Dendritic cell treated with granulocyte-macrophage colony-stimulating factor and Interleukin-4, amounts not matched to agents 40 ng/mL and 50 ng/mL, for 4 days (primary cell): ENCODE results near the gene ZNF787.
"Not testable (repeated sequence)": the region's sequence is repeated elsewhere in the genome, so short reads cannot be mapped to it uniquely, and the experiment has no call there.

Experiments used
- H3K27ac Mint-ChIP-seq: one replicate; pipeline ENCODE4 v1.8.0; 2022; ENCODE audit warnings: mild to moderate bottlenecking, mixed read lengths
- H3K27me3 Mint-ChIP-seq: one replicate; pipeline ENCODE4 v1.8.0; 2022; ENCODE audit warnings: mild to moderate bottlenecking, mixed read lengths
- H3K36me3 Mint-ChIP-seq: one replicate; pipeline ENCODE4 v1.8.0; 2022; ENCODE audit warnings: low read depth, mixed read lengths
- H3K4me1 Mint-ChIP-seq: one replicate; pipeline ENCODE4 v1.8.0; 2022; ENCODE audit warnings: low read depth, mixed read lengths
- H3K4me3 Mint-ChIP-seq: one replicate; pipeline ENCODE4 v1.8.0; 2022; ENCODE audit warnings: mild to moderate bottlenecking, moderate library complexity, mixed read lengths
- H3K9me3 Mint-ChIP-seq: one replicate; pipeline ENCODE4 v1.8.0; 2022; ENCODE audit warnings: mixed read lengths
- intact Hi-C: fragments of 100-400 bp; cut with micrococcal nuclease; formaldehyde crosslinking; loops from one replicate; pipeline ENCODE4 v1.15.0; 2022

The ZNF787 gene

DNA sequence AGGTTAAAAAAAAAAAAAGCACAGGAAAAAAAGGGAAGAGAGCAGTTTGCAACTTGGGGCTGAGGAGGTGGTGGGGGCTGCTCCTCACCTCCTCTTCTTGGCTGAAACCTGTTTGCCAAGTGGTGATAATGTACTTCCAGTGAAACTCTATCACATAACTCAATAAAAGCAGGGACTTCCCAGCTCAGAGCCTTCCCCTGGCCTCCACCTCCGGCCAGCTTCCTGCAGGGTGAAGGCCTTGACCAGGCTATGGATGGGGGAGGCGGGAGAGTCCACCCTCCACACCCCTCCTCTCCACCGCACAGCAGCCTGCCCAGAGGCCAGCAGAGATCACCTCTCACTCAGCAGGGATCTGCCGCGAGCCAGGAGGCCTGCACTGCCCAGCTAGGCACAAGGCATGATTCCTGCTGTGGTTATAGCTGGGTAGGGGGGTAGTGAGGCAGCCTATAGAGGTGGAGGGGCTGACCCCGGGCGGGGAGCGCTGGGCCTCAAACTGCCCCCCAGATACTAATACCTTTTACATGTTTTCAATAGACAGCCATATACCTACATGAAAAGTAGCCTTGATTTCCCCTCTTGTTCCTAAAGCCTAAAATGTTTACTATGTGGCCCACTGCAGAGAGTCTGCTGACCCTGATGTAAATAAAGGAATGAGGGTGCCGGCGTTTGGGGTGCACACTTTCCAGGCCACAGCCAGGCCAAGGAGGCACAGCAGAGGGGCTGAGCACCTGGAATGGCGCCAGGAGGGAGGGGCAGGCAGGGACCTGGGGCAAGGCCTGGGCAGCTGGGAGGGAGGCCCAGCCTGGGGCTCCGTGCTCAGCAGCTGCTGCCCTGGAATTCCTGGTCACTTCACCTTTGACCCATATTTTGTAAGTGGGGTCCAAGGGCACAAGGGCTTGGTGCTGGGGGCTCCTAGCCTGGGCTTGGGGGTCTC is 10.3 kb downstream of the ZNF787 start:
- H3K27me3 Mint-ChIP-seq, result no peaks in the 10 kb centered on the region
- intact Hi-C loops, result loop anchor here (1.0 kb wide), 1 partner anchor 11 kb away; the partner anchor contains the start of gene ZNF787
- H3K27ac Mint-ChIP-seq, result peak overlapping the region; percentile 61
- H3K4me1 Mint-ChIP-seq, result peaks cover 90% of the 10 kb centered on the region
- H3K9me3 Mint-ChIP-seq, result no peaks in the 10 kb centered on the region
- peaks cover 57% of the 10 kb centered on the region for H3K36me3 Mint-ChIP-seq
- H3K4me3 Mint-ChIP-seq, result peak overlapping the region; percentile 9

DNA sequence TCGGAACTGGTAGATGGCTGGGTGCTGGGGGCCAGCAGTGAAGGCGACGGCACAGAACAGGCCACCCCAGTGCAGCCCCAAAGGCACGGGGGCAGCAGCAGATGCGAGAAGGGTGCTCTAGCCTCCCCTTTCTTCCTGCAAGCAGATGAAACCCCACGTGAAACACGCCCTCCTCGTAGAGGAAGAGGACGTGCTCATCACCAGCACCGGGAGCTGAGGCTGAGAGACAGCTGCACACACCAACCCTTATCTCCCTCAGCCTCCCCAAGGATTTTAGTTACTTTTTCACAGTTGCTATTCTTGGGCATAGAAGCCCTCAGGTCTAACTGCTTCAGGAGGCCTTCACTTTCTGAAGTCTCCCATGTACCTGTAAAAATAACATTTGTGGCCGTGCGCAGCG is 11.9 kb downstream of the ZNF787 start:
- H3K27me3 Mint-ChIP-seq, result no peaks in the 10 kb centered on the region
- H3K36me3 Mint-ChIP-seq, result peaks cover 51% of the 10 kb centered on the region
- peaks cover 93% of the 10 kb centered on the region for H3K4me1 Mint-ChIP-seq
- H3K27ac Mint-ChIP-seq, result no peak overlapping the region
- intact Hi-C loops, result no loop called here
- H3K9me3 Mint-ChIP-seq, result no peaks in the 10 kb centered on the region
- no peak overlapping the region for H3K4me3 Mint-ChIP-seq

DNA sequence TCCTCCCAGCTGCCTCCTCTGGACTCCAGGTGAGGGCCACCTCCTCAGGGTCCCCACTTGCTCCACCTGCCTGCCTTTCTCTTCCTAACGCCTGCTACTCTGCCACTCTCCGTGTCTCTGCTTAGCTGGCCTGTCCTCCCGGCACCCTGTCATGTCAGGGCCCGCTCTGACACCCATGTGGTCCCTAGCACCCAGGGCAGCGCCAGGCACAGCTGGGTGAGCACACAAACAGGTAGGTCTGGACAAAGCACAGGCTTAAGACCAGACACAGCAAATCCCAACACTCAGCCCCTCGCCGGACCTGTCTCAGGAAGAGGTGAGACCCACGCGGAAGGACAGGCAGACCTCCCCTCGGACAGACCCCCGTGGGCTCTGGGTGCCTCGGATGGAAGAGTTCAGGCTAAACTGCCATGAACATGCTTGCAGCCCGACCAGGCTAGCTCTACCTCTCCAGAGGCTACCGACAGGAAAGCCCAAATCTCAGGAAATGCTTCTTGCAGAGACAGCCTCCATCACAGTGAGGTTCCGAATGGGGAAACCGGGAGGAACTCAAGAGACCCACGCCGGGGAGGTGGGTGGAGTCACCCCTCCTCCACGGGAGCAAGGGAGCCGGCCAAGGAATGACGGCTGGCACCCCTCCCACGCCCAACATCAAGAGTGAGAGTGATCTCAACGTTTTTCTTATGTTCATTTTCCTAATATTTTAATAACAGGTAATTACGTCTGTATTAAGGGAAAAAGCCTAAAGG is 12.5 kb downstream of the ZNF787 start:
- H3K4me1 Mint-ChIP-seq, result peaks cover 87% of the 10 kb centered on the region
- H3K4me3 Mint-ChIP-seq, result no peak overlapping the region
- intact Hi-C loops, result no loop called here
- H3K36me3 Mint-ChIP-seq, result peaks cover 47% of the 10 kb centered on the region
- no peaks in the 10 kb centered on the region for H3K9me3 Mint-ChIP-seq
- H3K27me3 Mint-ChIP-seq, result no peaks in the 10 kb centered on the region
- H3K27ac Mint-ChIP-seq, result peak overlapping the region; percentile 67

DNA sequence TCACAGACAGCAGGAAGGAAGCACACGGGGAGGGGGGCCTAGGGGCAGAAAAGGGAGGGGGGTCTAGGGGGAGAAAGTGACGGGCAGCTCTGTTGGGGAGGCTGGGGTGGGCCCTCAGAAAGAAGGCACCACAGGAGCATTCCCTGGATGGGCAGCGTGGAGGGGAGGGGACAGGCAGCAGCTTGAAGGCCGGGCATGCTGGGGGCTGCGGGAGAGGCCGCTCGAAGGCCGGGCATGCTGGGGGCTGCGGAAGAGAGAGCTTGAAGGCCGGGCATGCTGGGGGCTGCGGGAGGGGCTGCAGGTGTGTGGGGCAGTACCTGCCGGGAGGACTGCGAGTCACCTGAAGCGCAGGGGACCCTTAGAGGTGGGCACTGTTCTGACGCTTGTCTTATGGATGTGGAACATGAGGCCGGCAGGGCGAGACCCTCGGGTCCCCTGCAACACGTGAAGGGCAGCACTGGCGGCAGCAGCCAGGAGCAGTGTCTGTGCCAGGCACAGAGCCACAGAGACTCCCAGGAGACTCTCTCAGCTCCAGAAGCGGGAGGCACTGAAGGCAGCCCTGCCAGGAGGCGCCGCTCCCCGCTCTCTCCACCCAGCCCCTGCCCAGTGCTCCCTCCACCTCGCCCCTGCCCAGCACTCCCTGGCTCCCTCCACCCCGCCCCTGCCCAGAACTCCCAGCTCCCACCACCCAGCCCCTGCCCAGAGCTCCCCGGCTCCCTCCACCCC is 13.3 kb downstream of the ZNF787 start:
- Mint-ChIP-seq H3K36me3 (peaks cover 55% of the 10 kb centered on the region), H3K27ac (peak overlapping the region; percentile 67), H3K4me3 (no peak overlapping the region), H3K4me1 (peaks cover 87% of the 10 kb centered on the region), H3K27me3 (no peaks in the 10 kb centered on the region), H3K9me3 (no peaks in the 10 kb centered on the region)
- intact Hi-C loops, result no loop called here

DNA sequence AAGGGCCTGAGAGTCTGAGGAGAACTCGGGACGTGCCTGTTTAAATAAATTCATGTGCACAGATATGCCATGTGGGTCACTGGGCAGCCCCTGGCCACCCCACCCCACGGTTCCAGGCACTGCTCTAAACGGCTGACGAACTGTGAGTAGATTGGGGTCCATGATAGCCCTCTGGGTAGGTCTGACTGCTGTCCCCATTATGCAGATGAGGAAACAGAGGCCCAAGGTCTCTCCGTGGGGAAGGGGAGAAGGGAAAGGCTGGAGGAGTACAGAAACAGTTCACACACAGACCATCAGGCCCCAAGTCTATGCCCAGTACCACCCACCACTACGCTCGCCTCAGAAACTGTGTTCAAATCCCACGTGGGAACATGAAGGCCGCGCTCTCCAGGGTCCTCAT is 14.1 kb downstream of the ZNF787 start:
- peak overlapping the region; percentile 67 for H3K27ac Mint-ChIP-seq
- H3K4me3 Mint-ChIP-seq, result no peak overlapping the region
- H3K27me3 Mint-ChIP-seq, result no peaks in the 10 kb centered on the region
- H3K4me1 Mint-ChIP-seq, result peaks cover 85% of the 10 kb centered on the region
- H3K9me3 Mint-ChIP-seq, result no peaks in the 10 kb centered on the region
- intact Hi-C loops, result no loop called here
- peaks cover 63% of the 10 kb centered on the region for H3K36me3 Mint-ChIP-seq

DNA sequence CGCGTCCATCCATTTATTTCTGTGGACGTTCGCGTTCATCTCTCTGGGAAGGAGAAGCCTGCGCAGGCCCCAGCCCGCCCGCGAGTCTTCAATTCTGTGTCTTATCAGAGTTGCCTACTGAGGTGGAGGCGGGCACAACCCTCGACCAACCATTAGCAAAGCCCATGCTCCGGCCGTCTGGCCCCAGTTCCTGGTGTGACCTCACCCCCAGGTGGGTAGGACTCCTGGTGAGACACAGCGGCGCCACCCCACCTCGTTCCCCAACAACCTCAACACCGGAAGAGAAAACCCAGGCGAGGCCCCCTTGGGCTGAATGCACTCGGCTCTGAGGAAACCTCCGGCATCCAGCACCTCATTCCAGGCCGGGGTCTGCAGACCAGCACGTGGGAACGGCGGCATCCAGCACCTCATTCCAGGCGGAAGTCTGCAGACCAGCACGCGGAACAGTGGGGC is 14.7 kb downstream of the ZNF787 start:
- Mint-ChIP-seq H3K36me3 (peaks cover 69% of the 10 kb centered on the region), H3K27me3 (no peaks in the 10 kb centered on the region), H3K27ac (peak overlapping the region; percentile 70), H3K9me3 (no peaks in the 10 kb centered on the region), H3K4me1 (peaks cover 85% of the 10 kb centered on the region), H3K4me3 (no peak overlapping the region)
- intact Hi-C loops, result no loop called here

DNA sequence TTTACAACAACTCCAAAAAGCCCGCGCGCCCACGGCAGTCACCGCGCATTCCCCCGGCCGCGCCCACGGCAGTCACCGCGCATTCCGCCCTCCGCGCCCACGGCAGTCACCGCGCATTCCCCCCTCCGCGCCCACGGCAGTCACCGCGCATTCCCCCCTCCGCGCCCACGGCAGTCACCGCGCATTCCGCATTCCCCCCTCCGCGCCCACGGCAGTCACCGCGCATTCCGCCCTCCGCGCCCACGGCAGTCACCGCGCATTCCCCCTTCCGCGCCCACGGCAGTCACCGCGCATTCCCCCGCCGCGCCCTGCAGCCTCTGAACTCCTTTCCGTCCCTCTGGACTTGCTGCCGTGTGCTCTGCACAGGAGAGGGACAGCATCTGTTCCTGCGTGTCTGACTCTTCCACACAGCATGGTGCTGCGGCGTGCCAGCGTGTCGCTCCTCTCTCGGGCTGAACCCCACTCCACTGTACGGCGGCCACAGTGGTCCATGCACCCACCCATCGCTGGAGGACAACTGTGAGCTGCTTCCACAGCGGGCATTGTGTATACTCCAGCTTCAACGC is 15.2 kb downstream of the ZNF787 start:
- peak overlapping the region; percentile 58 for H3K4me3 Mint-ChIP-seq
- peaks cover 85% of the 10 kb centered on the region for H3K4me1 Mint-ChIP-seq
- H3K36me3 Mint-ChIP-seq, result peaks cover 74% of the 10 kb centered on the region
- intact Hi-C loops, result loop anchor here (1.0 kb wide), 1 partner anchor 34 kb away; no protein-coding TSS in a partner anchor
- H3K9me3 Mint-ChIP-seq, H3K27me3 Mint-ChIP-seq: not testable (repeated sequence)
- H3K27ac Mint-ChIP-seq, result peak overlapping the region; percentile 70

DNA sequence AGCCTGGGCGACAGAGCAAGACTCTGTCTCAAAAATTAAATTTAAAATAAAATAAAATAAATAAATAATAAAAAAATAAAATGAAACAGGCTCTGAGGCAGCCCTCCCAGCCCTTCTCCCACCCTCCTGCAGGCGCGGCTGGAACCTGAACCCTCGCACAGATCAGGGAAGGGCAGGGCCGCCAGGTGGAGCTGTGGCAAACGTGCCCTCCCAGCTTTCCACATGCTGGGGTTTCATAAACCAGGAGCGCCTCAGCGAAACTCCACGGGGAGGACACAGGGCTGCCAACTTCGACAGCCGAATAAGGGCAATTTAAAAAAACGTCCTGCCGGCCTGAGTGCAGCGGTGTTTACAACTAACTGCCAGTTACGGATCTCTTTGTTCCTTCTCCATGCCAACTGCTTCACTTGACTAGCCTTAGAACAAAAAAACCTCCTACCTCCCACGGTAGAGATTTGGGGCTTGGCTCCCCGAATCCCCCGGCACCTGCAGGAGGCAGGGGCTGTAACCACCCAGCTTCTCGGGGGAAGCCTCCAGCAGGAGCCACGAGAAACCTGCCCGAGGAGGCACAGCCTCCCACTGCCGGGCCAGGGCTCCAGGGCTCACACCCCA is 15.9 kb downstream of the ZNF787 start:
- H3K4me1 Mint-ChIP-seq, result peaks cover 77% of the 10 kb centered on the region
- peak overlapping the region; percentile 70 for H3K27ac Mint-ChIP-seq
- peak overlapping the region; percentile 46 for H3K4me3 Mint-ChIP-seq
- peaks cover 81% of the 10 kb centered on the region for H3K36me3 Mint-ChIP-seq
- intact Hi-C loops, result loop anchor here (1.0 kb wide), 1 partner anchor 35 kb away; no protein-coding TSS in a partner anchor
- H3K9me3 Mint-ChIP-seq, result no peaks in the 10 kb centered on the region
- H3K27me3 Mint-ChIP-seq, result no peaks in the 10 kb centered on the region

DNA sequence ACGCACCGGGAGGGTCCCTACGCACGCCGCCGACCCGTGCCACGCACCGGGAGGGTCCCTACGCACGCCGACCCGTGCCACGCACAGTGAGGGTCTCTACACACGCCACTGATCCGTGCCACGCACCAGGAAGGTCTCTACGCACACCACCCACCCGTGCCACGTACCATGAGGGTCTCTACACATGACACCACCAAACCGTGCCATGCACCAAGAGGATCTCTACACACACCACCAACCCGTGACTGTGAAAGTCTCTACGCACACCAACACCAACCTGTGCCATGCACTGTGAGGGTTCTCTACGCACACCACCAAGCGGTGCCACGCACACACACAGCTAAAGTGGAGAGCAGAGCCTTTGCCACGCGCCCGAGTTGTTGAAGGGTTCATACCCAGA is 16.7 kb downstream of the ZNF787 start:
- no peaks in the 10 kb centered on the region for H3K27me3 Mint-ChIP-seq
- H3K36me3 Mint-ChIP-seq, result peaks cover 89% of the 10 kb centered on the region
- intact Hi-C loops, result no loop called here
- H3K27ac Mint-ChIP-seq, result peak overlapping the region; percentile 70
- no peak overlapping the region for H3K4me3 Mint-ChIP-seq
- H3K9me3 Mint-ChIP-seq, result no peaks in the 10 kb centered on the region
- peaks cover 74% of the 10 kb centered on the region for H3K4me1 Mint-ChIP-seq

DNA sequence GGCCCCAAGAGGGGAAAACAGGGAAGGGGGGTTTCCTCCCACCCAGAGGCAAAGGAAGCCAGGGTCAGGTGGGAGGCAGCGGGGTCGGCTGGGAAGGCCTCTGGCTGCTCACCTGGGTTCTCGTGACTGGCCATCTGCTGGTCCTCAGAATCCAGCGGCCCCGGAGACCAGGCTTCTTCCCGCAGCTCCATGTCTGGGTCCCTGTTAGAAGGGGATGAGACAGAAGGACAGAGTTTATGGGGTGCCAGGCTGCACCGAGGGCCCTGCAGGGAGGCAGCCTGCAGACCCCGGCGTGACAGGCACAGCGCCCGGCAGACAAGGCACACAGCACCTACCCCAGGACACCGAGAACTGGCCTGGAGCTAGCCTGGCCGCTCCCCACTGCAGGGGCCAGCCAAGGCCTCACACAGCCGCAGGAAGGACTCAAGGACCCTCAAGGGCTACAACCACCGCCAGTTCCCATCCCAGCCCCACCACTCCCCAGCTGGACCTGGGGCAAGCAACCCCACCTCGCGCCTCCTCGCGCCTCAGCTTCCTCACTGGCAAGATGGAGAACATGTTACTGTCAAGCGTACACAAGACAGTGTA is 18.0 kb downstream of the ZNF787 start:
- H3K27ac Mint-ChIP-seq, result peak overlapping the region; percentile 24
- H3K36me3 Mint-ChIP-seq, result peaks cover 89% of the 10 kb centered on the region

DNA sequence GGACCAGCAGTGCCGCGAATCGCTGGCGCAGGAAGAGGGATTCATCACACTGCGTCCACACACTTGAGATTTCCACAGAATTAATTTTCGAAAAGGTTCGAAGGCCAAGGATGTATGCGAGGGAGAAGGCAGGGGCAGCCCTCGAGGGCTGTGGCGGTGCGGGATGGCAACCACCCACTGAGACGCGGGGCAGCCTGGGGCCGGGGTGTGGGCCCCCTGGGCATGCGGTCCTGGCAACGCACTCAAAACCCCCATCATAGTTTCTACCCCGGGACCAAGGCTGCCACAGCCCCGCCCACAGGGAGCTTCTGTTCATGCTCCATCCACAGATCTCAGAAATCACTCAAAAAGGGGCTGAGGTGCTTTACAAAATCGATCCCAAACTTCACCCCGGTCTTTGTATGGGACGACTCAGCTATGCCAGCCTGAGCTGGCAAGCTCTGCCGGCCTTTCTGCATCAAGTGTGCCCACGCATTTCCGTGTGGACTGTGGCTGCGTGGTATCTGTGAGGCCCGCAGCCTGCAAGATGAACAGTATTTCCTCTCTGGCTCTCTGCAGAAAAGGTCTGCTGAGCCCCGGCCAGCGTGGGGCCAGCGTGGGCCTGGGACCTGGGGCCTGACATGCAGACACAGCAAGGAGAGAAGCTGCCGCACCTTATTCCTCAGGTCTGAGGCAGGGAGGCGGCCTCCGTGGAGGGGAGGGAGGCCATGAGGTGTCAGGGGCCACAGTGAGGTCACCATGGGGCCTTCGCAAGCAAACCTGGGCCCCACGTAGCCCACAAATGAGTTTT is 19.2 kb downstream of the ZNF787 start:
- Mint-ChIP-seq H3K36me3 (peaks cover 89% of the 10 kb centered on the region), H3K4me3 (no peak overlapping the region), H3K9me3 (no peaks in the 10 kb centered on the region), H3K27ac (peak overlapping the region; percentile 24), H3K4me1 (peaks cover 49% of the 10 kb centered on the region), H3K27me3 (no peaks in the 10 kb centered on the region)
- intact Hi-C loops, result no loop called here

More for the DNA sequence above, 18.0 kb downstream of the ZNF787 start:
- Mint-ChIP-seq H3K4me3 (no peak overlapping the region), H3K4me1 (peaks cover 61% of the 10 kb centered on the region), H3K27me3 (no peaks in the 10 kb centered on the region), H3K9me3 (no peaks in the 10 kb centered on the region)
- intact Hi-C loops, result no loop called here

DNA sequence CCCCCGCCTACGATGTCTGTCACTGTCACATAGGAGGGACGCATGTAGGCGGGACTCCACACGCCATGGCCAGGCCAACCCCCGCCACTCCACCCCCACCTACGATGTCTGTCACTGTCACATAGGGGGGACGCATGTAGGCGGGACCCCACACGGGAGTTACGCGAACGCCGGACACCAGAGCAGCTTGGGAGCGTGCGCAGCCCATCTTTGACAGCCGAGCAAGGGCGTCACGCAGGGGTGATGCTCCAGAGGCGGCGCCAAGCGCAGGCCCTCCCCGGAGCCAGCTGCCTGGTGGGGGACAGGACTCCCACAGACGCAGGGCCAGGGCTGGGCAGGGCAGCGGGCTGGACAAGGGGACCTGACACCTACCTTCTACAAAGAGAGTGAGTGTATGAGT is 20.0 kb downstream of the ZNF787 start:
- peaks cover 89% of the 10 kb centered on the region for H3K36me3 Mint-ChIP-seq
- no peaks in the 10 kb centered on the region for H3K27me3 Mint-ChIP-seq
- H3K4me1 Mint-ChIP-seq, result peaks cover 40% of the 10 kb centered on the region
- no peaks in the 10 kb centered on the region for H3K9me3 Mint-ChIP-seq
- H3K27ac Mint-ChIP-seq, result no peak overlapping the region
- H3K4me3 Mint-ChIP-seq, result no peak overlapping the region
- intact Hi-C loops, result no loop called here
